ENCODE results near the gene RNF39. TPM values are rescaled to one million over a fixed set of nuclear protein-coding genes. Genes with fewer than 3 reads are reported as not detected.
"Not testable (repeated sequence)": the region's sequence is repeated elsewhere in the genome, so short reads cannot be mapped to it uniquely, and the experiment has no call there.

Gene RNF39
- not detected in 2 replicates for total RNA-seq (2014; rRNA removed; shearing (Covaris generic))

- DNase-seq (ENCODE audit: low spot score): no peak
These were observed at the start of gene RNF39 for GRCh38 chr6:30075094-30075789. Gene RNF39 (minus strand): TSS chr6:30075769. CDS start chr6:30075585, 184 bp downstream.

- DNase-seq (ENCODE audit: low spot score): no peak
These were observed 46.9 kb upstream of the RNF39 start for GRCh38 chr6:30122515-30122914.

GRCh38 chr6:30121446-30122366 is 46.1 kb upstream of the RNF39 start:
- no peak for DNase-seq (ENCODE audit: low spot score)

GRCh38 chr6:30118691-30119090 is 43.1 kb upstream of the RNF39 start:
- DNase-seq (ENCODE audit: low spot score): not testable (repeated sequence)

- DNase-seq (ENCODE audit: low spot score): no peak
These were observed 41.2 kb upstream of the RNF39 start for GRCh38 chr6:30116724-30117123.

GRCh38 chr6:30113841-30114240 is 38.3 kb upstream of the RNF39 start:
- no peak for DNase-seq (ENCODE audit: low spot score)

- no peak for DNase-seq (ENCODE audit: low spot score)
These were observed 37.6 kb upstream of the RNF39 start, which contains the start of gene TRIM31 for GRCh38 chr6:30113003-30113759. Gene TRIM31 (minus strand): TSS chr6:30113090. CDS start chr6:30112805, 285 bp downstream.

- DNase-seq (ENCODE audit: low spot score): no peak
These were observed 36.9 kb upstream of the RNF39 start for GRCh38 chr6:30112402-30112994.

- no peak for DNase-seq (ENCODE audit: low spot score)
These were observed 35.8 kb upstream of the RNF39 start for GRCh38 chr6:30111266-30111856.

GRCh38 chr6:30104661-30105060 is 29.1 kb upstream of the RNF39 start:
- no peak for DNase-seq (ENCODE audit: low spot score)

GRCh38 chr6:30103872-30104179 is 28.3 kb upstream of the RNF39 start:
- no peak for DNase-seq (ENCODE audit: low spot score)

- DNase-seq (ENCODE audit: low spot score): peak; percentile 78
These were observed 27.7 kb upstream of the RNF39 start for GRCh38 chr6:30102970-30103871.

GRCh38 chr6:30102414-30102969 is 26.9 kb upstream of the RNF39 start:
- peak; percentile 27 for DNase-seq (ENCODE audit: low spot score)

GRCh38 chr6:30101444-30102413 is 26.2 kb upstream of the RNF39 start:
- DNase-seq (ENCODE audit: low spot score): peak; percentile 78

GRCh38 chr6:30100585-30101443 is 25.2 kb upstream of the RNF39 start:
- DNase-seq (ENCODE audit: low spot score): no peak

GRCh38 chr6:30100154-30100553 is 24.6 kb upstream of the RNF39 start:
- no peak for DNase-seq (ENCODE audit: low spot score)

GRCh38 chr6:30097902-30098768 is 22.6 kb upstream of the RNF39 start:
- no peak for DNase-seq (ENCODE audit: low spot score)
